WI38 (cell line): ENCODE results near the gene BANP.
"Not testable (repeated sequence)": the region's sequence is repeated elsewhere in the genome, so short reads cannot be mapped to it uniquely, and the experiment has no call there.

Experiments used
- H3K4me3 ChIP-seq: 2 replicates; pipeline ENCODE4 v1.5.1; 2011; ENCODE audit warnings: low read depth, mild to moderate bottlenecking, control low read depth, low read length
- TF ChIP-seq, protein P1 (sequence below): IDR thresholded peaks from 2 replicates; pipeline ENCODE4 v1.5.1; 2012; ENCODE audit warnings: low read depth, mild to moderate bottlenecking, control low read depth, low read length

The BANP gene

GRCh38 chr16:88014252-88014781, 63.1 kb downstream of the BANP start:
- no peak overlapping the region for H3K4me3 ChIP-seq
- TF ChIP-seq, protein P1, sequence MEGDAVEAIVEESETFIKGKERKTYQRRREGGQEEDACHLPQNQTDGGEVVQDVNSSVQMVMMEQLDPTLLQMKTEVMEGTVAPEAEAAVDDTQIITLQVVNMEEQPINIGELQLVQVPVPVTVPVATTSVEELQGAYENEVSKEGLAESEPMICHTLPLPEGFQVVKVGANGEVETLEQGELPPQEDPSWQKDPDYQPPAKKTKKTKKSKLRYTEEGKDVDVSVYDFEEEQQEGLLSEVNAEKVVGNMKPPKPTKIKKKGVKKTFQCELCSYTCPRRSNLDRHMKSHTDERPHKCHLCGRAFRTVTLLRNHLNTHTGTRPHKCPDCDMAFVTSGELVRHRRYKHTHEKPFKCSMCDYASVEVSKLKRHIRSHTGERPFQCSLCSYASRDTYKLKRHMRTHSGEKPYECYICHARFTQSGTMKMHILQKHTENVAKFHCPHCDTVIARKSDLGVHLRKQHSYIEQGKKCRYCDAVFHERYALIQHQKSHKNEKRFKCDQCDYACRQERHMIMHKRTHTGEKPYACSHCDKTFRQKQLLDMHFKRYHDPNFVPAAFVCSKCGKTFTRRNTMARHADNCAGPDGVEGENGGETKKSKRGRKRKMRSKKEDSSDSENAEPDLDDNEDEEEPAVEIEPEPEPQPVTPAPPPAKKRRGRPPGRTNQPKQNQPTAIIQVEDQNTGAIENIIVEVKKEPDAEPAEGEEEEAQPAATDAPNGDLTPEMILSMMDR: no peak

DNA sequence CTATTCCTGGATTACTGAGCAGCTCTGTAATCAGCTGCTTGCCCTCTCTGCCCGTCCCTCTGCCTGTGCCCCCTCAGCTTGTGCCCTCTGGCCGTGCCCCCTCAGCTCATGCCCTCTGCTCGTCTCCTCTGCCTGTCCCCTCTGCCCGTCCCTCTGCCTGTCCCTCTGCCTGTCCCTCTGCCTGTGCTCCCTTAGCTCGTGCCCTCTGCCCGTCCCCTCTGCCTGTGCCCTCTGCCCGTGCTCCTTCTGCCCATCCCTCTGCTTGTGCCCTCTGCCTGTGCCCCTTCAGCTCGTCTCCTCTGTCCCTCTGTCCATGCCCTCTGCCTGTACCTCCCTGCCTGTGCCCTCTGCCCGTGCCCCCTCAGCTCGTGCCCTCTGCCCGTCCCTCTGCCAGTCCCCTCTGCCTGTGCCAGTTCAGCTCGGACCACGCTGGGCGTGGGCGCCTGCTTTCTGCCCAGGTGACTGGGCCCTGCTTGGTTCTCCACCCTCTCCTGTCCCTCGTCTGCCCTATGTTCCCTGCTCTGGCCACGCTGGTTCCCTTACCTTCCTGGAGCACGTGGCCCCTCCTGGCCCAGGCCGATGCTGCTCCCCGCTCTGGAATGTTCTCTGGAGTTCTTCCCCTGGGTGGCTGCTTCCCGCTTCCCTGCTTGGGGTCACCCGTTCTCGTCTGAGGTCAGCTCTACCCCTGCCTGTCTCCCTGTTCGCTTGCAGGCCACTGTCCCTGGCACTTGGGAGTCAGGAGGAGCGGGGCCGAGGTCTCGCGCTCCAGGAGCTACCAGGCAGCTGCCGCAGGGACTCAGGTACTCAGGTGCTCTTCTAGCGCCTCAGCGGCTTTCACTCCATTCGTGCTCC, 63.9 kb downstream of the BANP start:
- no peak overlapping the region for H3K4me3 ChIP-seq
- TF ChIP-seq, protein P1: no peak

DNA sequence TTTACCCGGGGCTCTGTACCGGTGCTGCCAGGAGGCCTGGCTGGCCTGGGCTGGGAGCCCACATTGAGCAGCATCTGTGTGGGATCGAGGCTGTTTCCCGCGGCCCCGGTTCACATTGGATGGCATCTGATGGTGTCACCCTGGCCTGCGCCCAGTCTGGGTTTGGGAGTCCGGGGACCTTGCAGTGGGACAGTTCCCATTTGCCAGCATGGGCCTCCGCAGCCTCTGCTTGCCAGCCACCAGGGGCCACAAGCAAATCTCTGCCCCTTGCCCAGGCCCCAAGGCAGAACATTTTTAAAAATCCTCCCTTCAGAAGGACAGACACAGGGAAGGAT, 64.5 kb downstream of the BANP start:
- H3K4me3 ChIP-seq: no peak overlapping the region
- TF ChIP-seq, protein P1: no peak

DNA sequence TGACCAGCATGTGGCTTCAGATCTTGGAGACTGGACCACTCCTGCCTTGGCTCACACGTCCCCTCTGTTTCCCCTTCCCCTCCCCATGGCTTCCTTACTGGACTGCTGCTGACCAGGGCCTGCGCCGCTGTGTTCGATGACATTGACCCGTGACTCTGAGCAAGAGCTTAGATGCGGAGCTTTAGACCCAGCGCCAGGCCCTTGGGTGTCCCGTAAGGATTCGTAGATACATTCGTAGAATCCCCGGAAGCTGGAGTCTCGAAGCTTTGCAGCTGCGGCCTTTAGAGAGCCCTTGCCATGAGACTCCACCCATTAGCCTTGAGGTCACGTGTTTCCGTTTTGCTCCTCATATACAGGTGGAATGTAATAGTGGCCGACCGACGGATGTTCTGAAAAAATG, 65.2 kb downstream of the BANP start:
- not testable (repeated sequence) for H3K4me3 ChIP-seq

- H3K4me3 ChIP-seq: no peak overlapping the region
Observed at GRCh38 chr16:88016964-88017363, 65.7 kb downstream of the BANP start.

GRCh38 chr16:88017587-88018101, 66.4 kb downstream of the BANP start:
- TF ChIP-seq, protein P1: no peak

More at GRCh38 chr16:88016964-88017363, 65.7 kb downstream of the BANP start:
- TF ChIP-seq, protein P1: no peak

GRCh38 chr16:88018382-88018781, 67.1 kb downstream of the BANP start:
- not testable (repeated sequence) for H3K4me3 ChIP-seq

More at GRCh38 chr16:88017587-88018101, 66.4 kb downstream of the BANP start:
- H3K4me3 ChIP-seq: no peak overlapping the region

DNA sequence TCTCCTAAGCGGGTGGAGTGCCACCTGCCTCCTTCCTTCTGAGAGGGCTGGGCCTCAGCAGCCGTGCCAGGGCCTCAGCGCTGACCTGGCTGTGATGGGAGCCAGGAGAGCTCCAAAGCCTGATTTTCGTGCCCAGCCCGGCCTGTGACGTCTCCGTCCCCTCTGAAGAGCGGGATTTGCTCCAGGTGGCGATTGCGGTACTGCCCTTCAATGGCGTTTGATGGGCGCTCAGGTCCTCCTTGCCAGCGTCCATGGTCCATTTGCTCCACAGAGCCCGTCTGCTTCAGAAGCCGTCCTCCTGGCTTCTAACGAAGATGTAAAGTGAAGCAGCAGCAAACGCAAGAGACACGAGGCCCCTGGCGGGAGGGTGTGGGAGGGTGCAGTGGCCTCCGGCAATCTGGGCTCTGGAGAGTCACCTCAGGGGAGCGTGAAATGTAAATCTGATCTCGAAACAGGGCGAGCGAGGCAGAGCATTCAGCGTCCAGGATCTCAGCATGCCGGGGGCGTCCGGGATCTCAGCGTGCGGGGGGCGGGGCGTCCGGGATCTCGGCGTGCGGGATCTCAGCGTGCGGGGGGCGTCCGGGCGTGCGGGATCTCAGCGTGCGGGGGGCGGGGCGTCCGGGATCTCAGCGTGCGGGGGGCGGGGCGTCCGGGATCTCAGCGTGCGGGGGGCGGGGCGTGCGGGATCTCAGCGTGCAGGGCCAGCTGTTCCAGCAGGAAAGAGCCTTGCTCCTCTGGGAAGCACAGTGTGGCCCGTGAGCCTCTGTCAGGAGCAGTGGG, 68.0 kb downstream of the BANP start:
- H3K4me3 ChIP-seq: not testable (repeated sequence)
